Smooth muscle cell (in vitro differentiated cells): ENCODE data around the gene SUPT20HL1. TPM values are rescaled to one million over a fixed set of nuclear protein-coding genes. Genes with fewer than 3 reads are reported as not detected.

Source experiments
- DNase-seq: peaks from one replicate; lab custom pipeline; 2025; ENCODE audit not compliant: unreplicated experiment; lab: John Stamatoyannopoulos, UW
- H2AFZ ChIP-seq: fragments of 200-600 bp; sonication (generic); 2 replicates; pipeline ENCODE4 v1.6.0; 2016; ENCODE audit warnings: antibody characterized with exemption, low read depth, mild to moderate bottlenecking
- H3F3A ChIP-seq: fragments of 200-600 bp; sonication (generic); 2 replicates; pipeline ENCODE4 v1.6.0; 2017; ENCODE audit warnings: antibody characterized with exemption, low read depth
- H3K27ac ChIP-seq: fragments of 200-600 bp; sonication (generic); 2 replicates; pipeline ENCODE4 v1.5.1; 2016; ENCODE audit warnings: low read depth, mild to moderate bottlenecking
- H3K27me3 ChIP-seq: fragments of 200-600 bp; sonication (generic); 2 replicates; pipeline ENCODE4 v1.6.1; 2016; ENCODE audit warnings: low read depth, mild to moderate bottlenecking
- H3K36me3 ChIP-seq: fragments of 200-600 bp; sonication (generic); 2 replicates; pipeline ENCODE4 v1.5.1; 2016; ENCODE audit warnings: low read depth
- H3K4me1 ChIP-seq: fragments of 200-600 bp; sonication (generic); 2 replicates; pipeline ENCODE4 v1.5.1; 2016; ENCODE audit warnings: low read depth
- H3K4me2 ChIP-seq: fragments of 200-600 bp; sonication (generic); 2 replicates; pipeline ENCODE4 v1.6.0; 2016; ENCODE audit warnings: mild to moderate bottlenecking
- H3K4me3 ChIP-seq: fragments of 200-600 bp; sonication (generic); 2 replicates; pipeline ENCODE4 v1.5.1; 2016; ENCODE audit warnings: mild to moderate bottlenecking
- H3K79me2 ChIP-seq: fragments of 200-600 bp; sonication (generic); 2 replicates; pipeline ENCODE4 v1.6.0; 2016; ENCODE audit warnings: low read depth, mild to moderate bottlenecking
- H3K9ac ChIP-seq: fragments of 200-600 bp; sonication (generic); 2 replicates; pipeline ENCODE4 v1.6.0; 2016; ENCODE audit warnings: low read depth
- H3K9me3 ChIP-seq: fragments of 200-600 bp; sonication (generic); replicated peaks from 2 replicates; pipeline ENCODE4 v1.5.1; 2016; ENCODE audit warnings: low read depth
- H4K20me1 ChIP-seq: fragments of 200-600 bp; sonication (generic); 2 replicates; pipeline ENCODE4 v1.6.0; 2016; ENCODE audit warnings: low read depth
- CTCF ChIP-seq: fragments of 200-600 bp; sonication (generic); IDR thresholded peaks from 2 replicates; pipeline ENCODE4 v1.5.1; 2017; ENCODE audit warnings: borderline replicate concordance, mild to moderate bottlenecking, antibody characterized with exemption; ENCODE audit not compliant: insufficient read depth, poor library complexity, severe bottlenecking
- WGBS: methylation state at CpG from one replicate; pipeline ENCODE4 v1.1.7; 2016; ENCODE audit warnings: low lambda C conversion rate; 5-methylcytosine and 5-hydroxymethylcytosine counted together
- polyA plus RNA-seq: library from polyadenylated mRNA; unstranded; fragments of >200 nt; fragmentation: Nextera tagmentation; extraction: Ambion mirVana; gene quantifications from 2 replicates; pipeline ENCODE4 v1.2.1, GENCODE V29; 2016
- total RNA-seq: library from RNA; depleted of rRNA; stranded (reverse); fragments of >200 nt; gene quantifications from 2 replicates; pipeline ENCODE4 v1.2.3, GENCODE V29; 2014

The SUPT20HL1 gene
- total and polyA plus RNA-seq, 2 experiments from 2014 or later: not detected

- WGBS: 92% methylated on average over 1 of the region's 1 CpG
Observed at GRCh38 chrX:24316111-24316510, 44.3 kb upstream of the SUPT20HL1 start.

GRCh38 chrX:24317567-24317966 is 42.9 kb upstream of the SUPT20HL1 start:
- Histone ChIP-seq H3K27ac (no peak overlapping the region), H3K4me1 (no peaks in the 10 kb centered on the region), H3K9me3 (no peaks in the 10 kb centered on the region), H3F3A (no peaks in the 10 kb centered on the region), H3K4me3 (no peak overlapping the region), H3K79me2 (no peaks in the 10 kb centered on the region), H4K20me1 (no peaks in the 10 kb centered on the region), H2AFZ (no peak overlapping the region), H3K9ac (no peak overlapping the region), H3K4me2 (no peak overlapping the region), H3K36me3 (no peaks in the 10 kb centered on the region), H3K27me3 (no peaks in the 10 kb centered on the region)
- no peak for TF ChIP-seq CTCF
- no peak for DNase-seq
- WGBS: 56% methylated on average over 1 of the region's 1 CpG

More at GRCh38 chrX:24316111-24316510, 44.3 kb upstream of the SUPT20HL1 start:
- DNase-seq: no peak
- Histone ChIP-seq H3K27me3 (no peaks in the 10 kb centered on the region), H4K20me1 (no peaks in the 10 kb centered on the region), H2AFZ (no peak overlapping the region), H3K36me3 (no peaks in the 10 kb centered on the region), H3K4me1 (no peaks in the 10 kb centered on the region), H3K4me2 (no peak overlapping the region), H3K9ac (no peak overlapping the region), H3K4me3 (no peak overlapping the region), H3K27ac (no peak overlapping the region), H3K9me3 (no peaks in the 10 kb centered on the region), H3K79me2 (no peaks in the 10 kb centered on the region), H3F3A (no peaks in the 10 kb centered on the region)
- no peak for TF ChIP-seq CTCF

- H3K27me3 ChIP-seq: no peaks in the 10 kb centered on the region
- no peak for TF ChIP-seq CTCF
- H3K79me2 ChIP-seq: no peaks in the 10 kb centered on the region
- H3K9me3 ChIP-seq: no peaks in the 10 kb centered on the region
- H3K36me3 ChIP-seq: no peaks in the 10 kb centered on the region
- H4K20me1 ChIP-seq: no peaks in the 10 kb centered on the region
- no peak overlapping the region for H3K9ac ChIP-seq
- no peaks in the 10 kb centered on the region for H3F3A ChIP-seq
- H3K4me1 ChIP-seq: no peaks in the 10 kb centered on the region
- H3K4me3 ChIP-seq: no peak overlapping the region
- WGBS: 88% methylated on average over 4 of the region's 4 CpGs
- no peak overlapping the region for H3K27ac ChIP-seq
- no peak for DNase-seq
- no peak overlapping the region for H3K4me2 ChIP-seq
- no peak overlapping the region for H2AFZ ChIP-seq
Observed at GRCh38 chrX:24321741-24322395, 38.6 kb upstream of the SUPT20HL1 start.

GRCh38 chrX:24325231-24325630 is 35.2 kb upstream of the SUPT20HL1 start:
- Histone ChIP-seq H3K27ac (no peak overlapping the region), H3K4me2 (no peak overlapping the region), H3F3A (no peaks in the 10 kb centered on the region), H3K36me3 (no peaks in the 10 kb centered on the region), H3K9me3 (no peaks in the 10 kb centered on the region), H2AFZ (no peak overlapping the region), H3K4me1 (no peaks in the 10 kb centered on the region), H4K20me1 (no peaks in the 10 kb centered on the region), H3K4me3 (no peak overlapping the region), H3K9ac (no peak overlapping the region), H3K79me2 (no peaks in the 10 kb centered on the region), H3K27me3 (no peaks in the 10 kb centered on the region)
- WGBS: 86% methylated on average over 1 of the region's 1 CpG
- no peak for DNase-seq
- no peak for TF ChIP-seq CTCF
